ENCODE measurements around the gene TMEM259.

TMEM259 gene

GRCh38 chr19:1055028-1055425, 34.1 kb upstream of the TMEM259 start:
- DNase-seq, result no peak

DNA sequence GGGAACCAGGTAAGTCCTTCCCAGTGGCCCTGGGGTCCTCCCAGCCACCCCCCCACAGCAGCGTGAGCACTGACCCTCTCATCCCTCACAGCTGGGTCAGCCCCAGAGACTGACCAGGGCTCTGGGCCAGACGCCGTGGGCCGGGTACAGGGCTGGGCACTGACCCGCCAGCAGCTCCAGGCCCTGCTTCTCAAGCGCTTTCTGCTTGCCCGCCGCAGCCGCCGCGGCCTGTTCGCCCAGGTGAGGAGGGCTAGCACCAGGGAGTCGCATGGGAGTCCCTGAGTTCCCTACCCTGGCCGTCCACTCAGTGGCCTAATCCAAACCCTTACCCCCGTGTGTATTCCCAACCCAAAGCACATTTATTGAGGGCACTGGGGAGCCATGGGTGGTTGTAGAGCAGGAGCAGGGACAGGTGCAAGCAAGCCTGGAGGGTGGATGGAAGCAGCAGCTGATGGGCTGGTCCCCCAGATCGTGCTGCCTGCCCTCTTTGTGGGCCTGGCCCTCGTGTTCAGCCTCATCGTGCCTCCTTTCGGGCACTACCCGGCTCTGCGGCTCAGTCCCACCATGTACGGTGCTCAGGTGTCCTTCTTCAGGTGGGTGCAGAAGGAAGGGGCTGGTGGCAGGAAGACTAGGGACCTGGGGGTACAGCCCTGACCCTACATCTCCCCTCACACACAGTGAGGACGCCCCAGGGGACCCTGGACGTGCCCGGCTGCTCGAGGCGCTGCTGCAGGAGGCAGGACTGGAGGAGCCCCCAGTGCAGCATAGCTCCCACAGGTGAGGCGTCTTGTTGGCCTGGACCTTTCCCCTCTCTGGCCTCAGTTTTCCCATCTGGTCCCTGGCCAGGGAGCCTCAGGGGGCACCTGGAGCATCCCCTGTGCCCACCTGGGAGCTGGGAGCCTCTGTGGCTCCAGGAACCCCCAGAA, 33.4 kb upstream of the TMEM259 start:
- DNase-seq, result no peak

- no peak for DNase-seq
These were observed 32.5 kb upstream of the TMEM259 start for GRCh38 chr19:1053176-1054101.

GRCh38 chr19:1052349-1052975, 31.5 kb upstream of the TMEM259 start:
- DNase-seq, result no peak

- DNase-seq, result no peak
These were observed 30.9 kb upstream of the TMEM259 start for GRCh38 chr19:1051791-1052190.

DNA sequence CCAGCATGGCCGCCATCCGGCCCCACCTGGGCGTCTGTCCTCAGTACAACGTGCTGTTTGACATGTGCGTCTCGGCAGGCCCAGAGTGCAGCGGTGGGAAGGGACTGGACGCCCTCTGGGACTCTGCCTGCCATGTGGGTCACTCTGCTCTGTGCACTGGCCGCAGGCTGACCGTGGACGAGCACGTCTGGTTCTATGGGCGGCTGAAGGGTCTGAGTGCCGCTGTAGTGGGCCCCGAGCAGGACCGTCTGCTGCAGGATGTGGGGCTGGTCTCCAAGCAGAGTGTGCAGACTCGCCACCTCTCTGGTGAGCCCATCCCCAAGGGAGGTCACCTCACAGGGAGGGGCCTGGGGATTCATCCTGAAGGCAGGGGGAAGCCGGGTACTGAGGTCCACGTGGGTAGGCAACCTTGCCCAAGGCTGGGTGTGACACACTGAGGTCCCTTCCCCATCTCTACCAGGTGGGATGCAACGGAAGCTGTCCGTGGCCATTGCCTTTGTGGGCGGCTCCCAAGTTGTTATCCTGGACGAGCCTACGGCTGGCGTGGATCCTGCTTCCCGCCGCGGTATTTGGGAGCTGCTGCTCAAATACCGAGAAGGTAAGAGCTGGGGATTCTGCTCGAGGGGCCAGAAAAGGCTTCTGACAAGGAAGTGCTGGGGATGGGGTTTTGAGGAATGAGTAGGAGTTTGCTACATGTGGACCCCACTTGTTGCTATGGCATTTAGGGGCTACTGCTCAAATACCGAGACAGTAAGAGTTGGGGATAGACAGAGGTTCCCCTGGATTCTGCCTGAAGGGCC, 30.3 kb upstream of the TMEM259 start:
- no peak for DNase-seq

DNA sequence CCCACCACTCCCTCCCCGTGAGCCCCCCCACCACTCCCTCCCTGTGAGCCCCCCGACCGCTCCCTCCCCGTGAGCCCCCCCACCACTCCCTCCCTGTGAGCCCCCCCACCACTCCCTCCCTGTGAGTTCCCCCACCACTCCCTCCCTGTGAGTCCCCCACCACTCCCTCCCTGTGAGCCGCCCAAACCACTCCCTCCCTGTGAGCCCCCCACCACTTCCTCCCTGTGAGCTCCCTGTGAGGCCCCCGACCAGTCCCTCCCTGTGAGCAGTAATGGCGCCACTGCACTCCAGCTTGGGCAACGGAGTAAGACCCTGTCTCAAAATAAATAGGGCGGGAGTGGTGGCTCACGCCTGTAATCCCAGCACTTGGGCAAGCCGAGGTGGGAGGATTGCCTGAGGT, 28.9 kb upstream of the TMEM259 start:
- no peak for DNase-seq

GRCh38 chr19:1049106-1049505, 28.2 kb upstream of the TMEM259 start:
- DNase-seq, result no peak

GRCh38 chr19:1047696-1048147, 26.8 kb upstream of the TMEM259 start:
- no peak for DNase-seq

DNA sequence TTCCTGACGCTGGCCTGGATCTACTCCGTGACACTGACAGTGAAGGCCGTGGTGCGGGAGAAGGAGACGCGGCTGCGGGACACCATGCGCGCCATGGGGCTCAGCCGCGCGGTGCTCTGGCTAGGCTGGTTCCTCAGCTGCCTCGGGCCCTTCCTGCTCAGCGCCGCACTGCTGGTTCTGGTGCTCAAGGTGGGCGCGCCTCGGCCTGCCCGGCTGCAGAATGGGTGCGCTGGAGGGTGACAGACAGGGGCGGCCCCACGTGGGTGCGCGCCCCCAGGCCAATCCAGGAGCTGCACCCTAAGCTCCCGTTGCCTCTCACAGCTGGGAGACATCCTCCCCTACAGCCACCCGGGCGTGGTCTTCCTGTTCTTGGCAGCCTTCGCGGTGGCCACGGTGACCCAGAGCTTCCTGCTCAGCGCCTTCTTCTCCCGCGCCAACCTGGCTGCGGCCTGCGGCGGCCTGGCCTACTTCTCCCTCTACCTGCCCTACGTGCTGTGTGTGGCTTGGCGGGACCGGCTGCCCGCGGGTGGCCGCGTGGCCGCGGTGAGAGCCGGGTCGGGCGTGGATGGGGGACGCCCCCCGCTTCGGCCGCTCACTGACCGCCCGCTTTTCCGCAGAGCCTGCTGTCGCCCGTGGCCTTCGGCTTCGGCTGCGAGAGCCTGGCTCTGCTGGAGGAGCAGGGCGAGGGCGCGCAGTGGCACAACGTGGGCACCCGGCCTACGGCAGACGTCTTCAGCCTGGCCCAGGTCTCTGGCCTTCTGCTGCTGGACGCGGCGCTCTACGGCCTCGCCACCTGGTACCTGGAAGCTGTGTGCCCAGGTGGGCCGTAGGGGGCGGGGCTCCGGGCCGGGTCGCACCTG, 26.1 kb upstream of the TMEM259 start:
- no peak for DNase-seq

DNA sequence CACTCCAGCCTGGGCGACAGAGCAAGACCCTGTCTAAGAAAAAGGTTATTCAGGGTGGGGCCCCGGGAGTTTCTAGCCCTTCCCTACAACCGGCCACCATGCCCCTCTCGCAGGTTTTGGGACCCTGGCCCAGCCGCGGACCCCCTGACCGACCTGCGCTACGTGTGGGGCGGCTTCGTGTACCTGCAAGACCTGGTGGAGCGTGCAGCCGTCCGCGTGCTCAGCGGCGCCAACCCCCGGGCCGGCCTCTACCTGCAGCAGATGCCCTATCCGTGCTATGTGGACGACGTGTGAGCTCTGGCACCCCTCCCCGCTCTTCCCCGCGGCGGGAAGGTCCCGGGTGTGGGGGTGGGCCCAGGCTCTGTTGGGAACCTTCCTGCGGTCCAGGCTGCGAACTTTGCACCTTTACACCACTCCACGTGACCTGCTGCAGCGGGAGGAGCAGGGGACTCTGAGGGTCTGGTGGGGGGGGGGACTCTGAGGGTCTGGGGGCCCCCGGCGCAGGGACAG, 25.2 kb upstream of the TMEM259 start:
- DNase-seq, result no peak

DNA sequence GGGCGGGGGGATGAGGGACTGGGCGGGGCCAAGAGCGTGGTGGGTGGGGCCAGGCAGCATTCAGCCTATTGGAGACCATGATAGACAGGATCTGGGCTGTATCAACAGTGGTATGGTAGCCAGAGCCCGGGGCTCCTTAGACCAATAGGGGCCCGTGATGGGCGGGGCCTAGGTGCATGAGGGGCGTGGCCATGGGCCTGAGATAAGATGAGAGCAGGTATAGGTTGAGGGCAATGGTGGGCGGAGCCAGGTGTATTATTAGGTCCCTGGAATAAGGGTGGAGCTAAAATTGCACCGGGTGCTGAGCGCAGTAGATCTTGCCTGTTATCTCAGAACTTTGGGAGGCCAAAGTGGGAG, 24.3 kb upstream of the TMEM259 start:
- DNase-seq, result no peak

DNA sequence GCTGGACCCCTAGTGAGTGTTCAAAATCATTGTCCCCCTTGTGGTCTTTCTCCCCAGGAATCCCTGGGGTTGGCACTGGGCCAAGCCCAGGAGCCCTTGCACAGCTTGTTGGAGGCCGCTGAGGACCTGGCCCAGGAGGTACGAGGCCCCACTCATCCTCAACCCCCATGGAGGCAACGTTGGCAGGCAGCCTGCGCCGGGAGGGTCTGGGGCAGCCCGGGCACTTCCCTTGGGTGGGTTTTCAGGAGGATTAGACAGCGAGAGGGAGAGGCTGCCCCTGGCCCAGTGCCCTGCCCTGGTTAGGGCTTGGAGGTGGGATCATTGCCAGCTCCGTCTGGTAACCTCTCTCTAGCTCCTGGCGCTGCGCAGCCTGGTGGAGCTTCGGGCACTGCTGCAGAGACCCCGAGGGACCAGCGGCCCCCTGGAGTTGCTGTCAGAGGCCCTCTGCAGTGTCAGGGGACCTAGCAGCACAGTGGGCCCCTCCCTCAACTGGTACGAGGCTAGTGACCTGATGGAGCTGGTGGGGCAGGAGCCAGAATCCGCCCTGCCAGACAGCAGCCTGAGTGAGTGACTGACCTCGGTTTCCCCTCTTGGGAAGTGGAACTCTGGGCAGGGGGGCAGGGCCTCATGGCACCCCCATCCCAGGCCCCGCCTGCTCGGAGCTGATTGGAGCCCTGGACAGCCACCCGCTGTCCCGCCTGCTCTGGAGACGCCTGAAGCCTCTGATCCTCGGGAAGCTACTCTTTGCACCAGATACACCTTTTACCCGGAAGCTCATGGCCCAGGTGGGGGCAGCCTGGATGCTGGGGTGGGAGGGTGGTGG, 22.0 kb upstream of the TMEM259 start:
- no peak for DNase-seq

DNA sequence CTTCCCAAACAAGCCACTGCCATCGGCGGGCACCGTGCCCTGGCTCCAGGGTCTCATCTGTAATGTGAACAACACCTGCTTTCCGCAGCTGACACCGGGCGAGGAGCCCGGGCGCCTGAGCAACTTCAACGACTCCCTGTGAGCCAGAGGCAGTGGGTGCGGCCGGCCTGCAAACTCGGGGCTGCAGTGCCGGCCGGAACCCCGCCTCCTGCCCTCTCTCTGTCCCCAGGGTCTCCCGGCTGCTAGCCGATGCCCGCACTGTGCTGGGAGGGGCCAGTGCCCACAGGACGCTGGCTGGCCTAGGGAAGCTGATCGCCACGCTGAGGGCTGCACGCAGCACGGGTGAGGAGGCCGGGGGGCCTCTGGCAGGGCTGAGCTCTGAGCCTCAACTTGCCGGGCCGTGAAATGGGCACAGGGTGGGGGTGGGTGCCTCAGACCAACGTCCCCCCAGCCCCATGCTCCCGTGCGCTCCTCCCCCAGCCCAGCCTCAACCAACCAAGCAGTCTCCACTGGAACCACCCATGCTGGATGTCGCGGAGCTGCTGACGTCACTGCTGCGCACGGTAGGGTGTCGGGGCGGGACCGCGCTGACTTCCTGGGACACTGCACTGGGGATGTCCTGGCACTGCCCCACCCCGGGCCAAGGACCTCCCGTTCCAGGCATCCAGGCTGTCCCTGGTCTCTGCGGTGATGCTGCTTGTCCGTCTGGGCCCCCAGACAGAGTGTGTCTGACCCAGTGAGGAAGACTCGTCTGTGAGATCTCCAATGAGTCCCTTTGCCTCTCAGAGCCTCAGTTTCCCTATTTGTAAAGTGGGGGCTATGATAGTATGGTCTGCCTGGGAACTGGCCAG, 21.1 kb upstream of the TMEM259 start:
- no peak for DNase-seq

GRCh38 chr19:1041272-1041834, 20.4 kb upstream of the TMEM259 start:
- DNase-seq, result no peak

DNA sequence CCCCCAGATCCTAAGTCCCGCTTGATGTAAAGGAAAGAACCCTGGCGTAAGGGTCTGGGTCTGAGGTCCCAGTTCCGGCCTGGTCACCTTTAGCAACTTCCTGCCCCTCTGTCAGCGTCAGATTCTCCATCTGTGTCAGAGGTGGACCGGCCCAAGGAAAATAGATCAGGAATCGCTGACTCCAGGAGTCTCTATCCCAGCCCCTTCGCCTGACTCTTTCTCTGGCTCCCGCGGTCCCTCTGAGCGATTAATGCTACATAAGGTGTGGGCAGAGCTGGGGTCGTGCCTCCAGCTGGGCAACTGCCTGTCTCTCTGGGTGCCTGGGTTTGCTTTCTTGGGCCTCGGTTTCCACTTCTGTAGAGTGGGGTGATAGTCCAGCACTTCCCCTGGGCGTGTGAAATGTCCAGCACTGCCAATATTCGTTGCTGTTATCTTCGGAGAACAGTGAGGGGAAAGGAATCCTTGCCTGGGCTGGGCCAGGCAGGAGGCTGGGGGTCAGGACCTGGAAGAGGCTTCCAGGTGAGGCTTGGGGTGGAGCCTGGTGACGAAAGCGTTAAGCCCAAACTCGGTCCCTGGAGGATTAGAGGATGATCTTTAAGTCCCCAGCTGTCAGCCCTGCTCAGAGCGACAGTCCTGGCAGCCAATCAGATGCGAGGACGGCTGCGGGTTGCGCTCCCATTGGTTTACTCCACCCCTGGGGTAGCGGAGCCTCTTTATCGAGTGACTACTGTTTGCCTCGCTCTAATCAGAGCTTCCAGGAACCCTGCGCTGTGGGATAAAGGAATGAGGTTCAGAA, 19.8 kb upstream of the TMEM259 start:
- DNase-seq, result peak; percentile 86 to 96 (median 92)

- DNase-seq, result peak; percentile 99 to 100 (median 100)
These were observed 18.9 kb upstream of the TMEM259 start, which contains the start of gene ABCA7 for GRCh38 chr19:1039646-1040475. TSS of gene ABCA7 (plus strand) at chr19:1040107. CDS start at chr19:1041362, 1,255 bp downstream.
